HG02678 (cell line): ENCODE measurements around the gene TFCP2L1.

Source experiments
- ATAC-seq: cut with Tn5 transposase; IDR thresholded peaks from one replicate; pipeline ENCODE4 v1.9.1; 2021; ENCODE audit warnings: mild to moderate bottlenecking, moderate library complexity; ENCODE audit not compliant: unreplicated experiment

TFCP2L1 gene

GRCh38 chr2:121297217-121297830 lies 12.3 kb upstream of the TFCP2L1 start:
- ATAC-seq, result no peak

GRCh38 chr2:121295911-121296650 lies 11.1 kb upstream of the TFCP2L1 start:
- no peak for ATAC-seq

- ATAC-seq, result no peak
Observed at GRCh38 chr2:121294881-121295840, 10.2 kb upstream of the TFCP2L1 start.

GRCh38 chr2:121293450-121294325 lies 8.7 kb upstream of the TFCP2L1 start:
- ATAC-seq, result no peak

- no peak for ATAC-seq
Observed at GRCh38 chr2:121291251-121291580, 6.2 kb upstream of the TFCP2L1 start.

- no peak for ATAC-seq
Observed at GRCh38 chr2:121289271-121289670, 4.3 kb upstream of the TFCP2L1 start.

GRCh38 chr2:121288454-121289231 lies 3.6 kb upstream of the TFCP2L1 start:
- no peak for ATAC-seq

DNA sequence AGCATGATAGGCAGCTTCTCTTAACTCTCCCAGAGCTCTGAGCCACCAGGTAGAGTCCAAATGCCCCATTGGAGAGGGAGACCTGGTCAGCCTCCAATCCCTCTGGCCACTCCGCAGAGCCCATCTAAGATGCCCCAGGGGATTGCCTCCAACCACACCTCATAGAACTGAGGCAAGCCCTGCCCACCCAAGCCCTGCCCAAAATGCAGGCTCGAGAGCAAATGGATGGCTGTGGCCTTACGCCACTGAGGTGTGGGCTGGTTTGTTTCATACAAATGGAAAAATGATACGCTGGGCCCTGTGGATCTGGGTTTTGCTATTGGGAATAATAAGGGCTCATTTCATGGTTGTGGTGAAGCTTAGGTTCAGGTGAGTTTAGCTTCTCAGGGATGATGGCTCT lies 3.0 kb upstream of the TFCP2L1 start:
- no peak for ATAC-seq

DNA sequence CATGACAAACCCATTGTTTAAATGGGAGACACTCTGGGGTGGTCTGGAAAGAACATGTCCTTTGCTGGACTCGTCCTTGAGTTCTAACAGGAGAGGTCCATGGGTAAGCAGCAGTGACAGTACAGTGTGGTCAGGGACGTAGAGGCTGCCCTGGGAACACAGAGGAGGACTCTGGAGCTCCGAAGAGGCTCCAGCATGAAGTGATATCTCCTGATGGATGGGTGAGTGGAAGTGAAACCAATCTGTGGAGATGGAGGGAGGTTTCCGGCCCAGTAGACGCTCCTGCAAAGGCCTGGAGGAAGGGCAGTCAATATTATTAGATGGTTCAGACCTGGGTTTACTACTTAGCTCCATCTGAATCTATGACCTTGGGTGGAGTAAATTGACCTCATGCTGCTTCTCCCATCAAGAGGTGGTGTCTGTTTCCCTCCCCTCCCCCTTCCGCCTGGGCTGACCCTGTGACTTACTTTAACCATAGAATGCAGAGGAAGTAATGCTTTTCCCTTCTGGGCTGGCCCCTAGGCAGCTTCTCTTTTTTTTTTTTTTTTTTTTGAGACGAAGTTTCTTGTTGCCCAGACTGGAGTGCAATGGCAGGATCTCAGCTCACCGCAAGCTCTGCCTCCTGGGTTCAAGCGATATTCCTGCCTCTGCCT lies 2.3 kb upstream of the TFCP2L1 start:
- no peak for ATAC-seq

GRCh38 chr2:121286506-121286905 lies 1.5 kb upstream of the TFCP2L1 start:
- ATAC-seq, result no peak

DNA sequence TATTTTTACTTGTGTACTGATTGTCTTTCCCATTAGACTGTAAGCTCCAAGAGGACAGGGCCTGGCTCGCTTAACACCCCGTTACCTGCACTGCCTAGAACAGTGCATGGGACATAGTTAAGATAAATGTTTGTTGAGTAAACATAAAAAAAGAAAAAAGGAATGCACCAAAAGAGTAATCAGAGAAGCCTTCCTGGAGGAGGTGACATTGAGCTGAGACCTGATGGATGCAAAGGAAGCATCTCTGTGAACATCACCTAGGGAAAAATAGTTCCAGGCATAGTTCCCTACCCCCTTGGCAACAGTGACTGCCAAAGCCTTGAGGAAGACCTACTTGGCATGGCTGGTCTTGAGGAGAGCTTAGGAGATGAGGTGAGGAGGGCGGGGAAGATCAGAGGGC lies 924 bp upstream of the TFCP2L1 start:
- ATAC-seq, result no peak

DNA sequence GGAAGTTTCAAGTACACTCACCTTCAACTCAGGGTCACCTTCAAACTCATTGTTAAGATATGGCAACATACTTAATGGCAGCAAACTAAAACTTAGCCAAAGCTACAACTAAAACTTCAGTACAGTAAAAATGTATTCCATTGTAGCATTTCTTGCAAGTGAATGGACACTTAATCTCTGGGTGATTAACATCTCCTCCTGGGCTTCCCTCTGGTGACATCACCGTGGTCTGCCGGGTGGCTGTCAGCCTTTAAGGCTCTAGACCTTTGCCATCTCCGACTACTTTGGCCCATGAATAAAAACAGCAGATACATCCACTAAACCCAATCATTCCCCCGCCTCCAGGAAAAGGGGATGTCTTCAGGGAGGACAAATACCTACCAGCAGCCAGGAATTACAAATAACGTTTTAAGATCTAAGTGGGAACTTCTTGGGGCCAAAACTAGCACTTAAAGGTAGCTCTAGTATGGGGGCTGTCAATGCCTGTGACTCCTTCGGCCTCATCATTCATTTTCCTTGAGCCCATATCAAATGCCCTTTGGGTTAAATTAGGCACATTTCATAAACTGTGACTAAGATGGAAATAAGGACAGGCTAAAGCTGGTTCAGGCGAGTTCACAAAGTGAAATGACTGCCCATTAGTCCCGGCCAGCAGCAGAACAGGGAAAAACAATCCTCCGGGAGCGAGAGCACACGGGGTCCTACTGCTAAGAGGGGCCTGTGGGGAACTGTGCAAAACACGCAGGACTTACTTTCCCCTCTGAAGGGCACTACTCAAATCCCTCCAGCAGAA lies 1.1 kb downstream of the TFCP2L1 start:
- ATAC-seq, result no peak

DNA sequence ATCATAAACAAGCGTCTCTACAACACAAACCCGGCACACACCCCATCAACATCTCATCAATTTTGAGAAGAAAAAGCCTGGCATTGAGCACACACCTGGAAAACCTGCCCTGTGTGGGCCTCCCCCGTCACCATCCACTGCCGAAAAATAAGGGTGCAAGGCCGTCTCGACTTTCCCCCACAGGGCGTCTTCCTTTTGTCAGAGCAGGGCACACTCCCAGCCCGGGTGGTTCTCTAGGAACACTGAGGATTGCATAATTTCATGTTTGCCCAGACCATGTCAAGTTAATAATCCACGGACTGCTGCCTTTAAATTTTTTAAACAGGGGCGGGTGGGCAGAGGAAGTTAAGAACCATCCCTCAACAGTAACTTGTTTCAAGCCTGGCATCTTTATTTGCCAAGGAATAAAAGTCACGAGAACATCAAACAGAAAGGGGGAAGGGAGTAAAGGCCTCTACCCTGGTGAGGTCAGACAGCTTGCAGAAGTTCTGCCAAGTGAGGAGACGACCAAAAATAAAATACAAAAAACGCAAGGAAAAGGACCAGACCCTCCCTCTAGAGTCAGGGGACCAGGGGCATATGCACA lies 2.1 kb downstream of the TFCP2L1 start:
- no peak for ATAC-seq

DNA sequence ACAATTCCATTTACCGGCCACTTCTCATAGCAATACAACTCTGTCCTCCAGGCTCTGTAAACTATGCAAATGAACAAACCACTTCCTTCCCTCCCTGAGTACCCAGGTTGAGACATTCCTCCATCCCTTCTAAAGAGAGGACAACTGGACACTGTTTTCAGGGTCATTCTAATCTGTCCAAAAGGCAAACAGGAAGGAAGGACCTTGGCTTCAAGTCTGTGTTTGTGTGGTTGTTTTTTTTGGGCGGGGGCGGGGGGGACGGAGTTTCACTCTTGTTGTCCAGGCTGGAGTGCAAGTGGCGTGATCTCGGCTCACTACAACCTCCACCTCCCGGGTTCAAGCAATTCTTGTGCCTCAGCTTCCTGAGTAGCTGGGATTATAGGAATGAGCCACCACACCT lies 3.3 kb downstream of the TFCP2L1 start:
- no peak for ATAC-seq

DNA sequence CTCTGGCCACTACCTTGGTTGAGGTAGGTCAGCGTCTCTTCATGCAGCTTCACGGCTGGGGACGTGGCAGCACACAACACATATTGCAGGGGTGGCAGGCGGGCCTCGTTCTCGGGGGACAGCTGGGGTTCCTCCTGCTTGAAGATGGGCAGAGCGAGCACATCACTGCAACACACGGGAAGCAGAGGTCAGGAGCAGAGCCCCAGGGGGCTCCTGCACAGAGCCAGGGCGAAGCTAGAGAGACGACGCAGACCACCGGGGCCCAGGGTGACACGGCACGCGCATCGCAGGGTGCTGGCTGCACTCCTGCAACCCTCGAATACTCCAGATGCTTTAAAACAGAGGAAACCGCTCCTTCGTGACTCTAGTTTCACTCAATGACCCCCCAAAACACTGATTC lies 3.9 kb downstream of the TFCP2L1 start:
- ATAC-seq, result no peak

DNA sequence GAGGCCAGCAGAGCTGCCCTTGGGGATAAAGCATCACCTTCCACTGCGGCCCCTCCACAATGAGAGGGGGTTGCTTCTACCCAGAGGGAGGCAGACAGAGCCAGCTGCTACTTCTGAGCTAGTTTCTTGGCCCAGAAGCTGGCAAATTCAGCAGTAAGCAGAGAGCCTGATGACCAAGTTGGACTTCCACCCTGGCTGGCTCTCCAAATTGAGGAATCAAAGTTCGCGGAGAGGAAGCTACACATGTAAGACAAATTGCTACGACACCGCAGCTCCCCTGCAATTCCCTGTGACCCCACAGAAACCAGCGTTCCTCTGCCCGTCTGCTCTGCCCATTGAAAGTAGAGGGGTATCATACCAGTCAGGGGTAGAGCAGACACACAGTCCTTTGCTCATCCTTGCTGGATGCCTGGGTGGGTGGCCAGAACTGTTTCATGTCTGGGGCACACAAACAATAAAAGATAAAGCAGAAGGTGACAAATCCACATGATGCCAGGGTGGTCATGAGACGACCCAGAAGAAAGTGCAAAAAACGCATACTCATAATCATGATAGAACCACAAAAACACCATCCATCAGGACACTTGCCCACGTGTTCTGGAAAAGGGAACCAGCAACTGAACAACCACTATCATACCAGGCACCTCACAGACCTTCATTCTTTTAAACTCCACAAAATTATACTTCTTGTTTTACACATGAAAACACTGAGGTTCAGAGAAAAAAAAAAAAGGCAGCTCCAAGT lies 5.4 kb downstream of the TFCP2L1 start:
- no peak for ATAC-seq

DNA sequence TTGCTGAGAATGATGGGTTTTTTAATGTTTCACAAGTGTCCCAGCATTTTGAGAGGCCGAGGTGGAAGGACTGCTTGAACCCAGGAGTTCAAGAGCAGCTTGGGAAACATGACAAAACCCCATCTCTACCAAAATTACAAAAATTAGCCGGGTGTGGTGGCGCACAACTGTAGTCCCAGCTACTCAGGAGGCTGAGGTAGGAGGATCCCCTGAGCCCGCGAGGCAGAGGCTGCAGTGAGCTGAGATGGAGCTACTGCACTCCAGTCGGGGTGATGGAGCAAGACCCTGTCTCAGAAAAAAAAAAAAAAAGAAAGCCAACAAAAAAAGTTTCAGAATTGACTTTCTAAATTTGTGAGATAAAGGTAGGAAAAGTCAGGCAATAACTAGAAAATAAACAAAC lies 8.7 kb downstream of the TFCP2L1 start:
- ATAC-seq, result no peak

GRCh38 chr2:121273116-121273515 lies 11.9 kb downstream of the TFCP2L1 start:
- no peak for ATAC-seq
